Osteocyte (in vitro differentiated cells): ENCODE data around the gene ZFY. TPM values are rescaled to one million over a fixed set of nuclear protein-coding genes. Genes with fewer than 3 reads are reported as not detected.

Experiments used
- DNase-seq: peaks from one replicate; pipeline ENCODE4 v3.0.0; 2021; ENCODE audit warnings: mixed read lengths; ENCODE audit not compliant: unreplicated experiment; ENCODE audit errors: extremely low spot score
- H3K27ac Mint-ChIP-seq: one replicate; pipeline ENCODE4 v1.8.0; 2021; ENCODE audit warnings: mild to moderate bottlenecking, mixed read lengths; ENCODE audit not compliant: unreplicated experiment
- H3K27me3 Mint-ChIP-seq: one replicate; pipeline ENCODE4 v1.8.0; 2021; ENCODE audit warnings: mixed read lengths; ENCODE audit not compliant: unreplicated experiment
- H3K36me3 Mint-ChIP-seq: one replicate; pipeline ENCODE4 v1.8.0; 2021; ENCODE audit warnings: mixed read lengths; ENCODE audit not compliant: unreplicated experiment
- H3K4me1 Mint-ChIP-seq: one replicate; pipeline ENCODE4 v1.8.0; 2021; ENCODE audit warnings: mixed read lengths; ENCODE audit not compliant: unreplicated experiment
- H3K4me3 Mint-ChIP-seq: one replicate; pipeline ENCODE4 v1.8.0; 2021; ENCODE audit warnings: mild to moderate bottlenecking, moderate library complexity, mixed read lengths; ENCODE audit not compliant: unreplicated experiment
- H3K9me3 Mint-ChIP-seq: one replicate; pipeline ENCODE4 v1.8.0; 2021; ENCODE audit warnings: mixed read lengths; ENCODE audit not compliant: unreplicated experiment
- CTCF ChIP-seq: fragments of 200-600 bp; sonication (generic); IDR thresholded peaks from 2 replicates; pipeline ENCODE4 v1.5.0; 2021; ENCODE audit warnings: antibody characterized with exemption, mild to moderate bottlenecking, moderate library complexity
- total RNA-seq: library from RNA; stranded (reverse); gene quantifications from 2 replicates; pipeline ENCODE4 v1.2.1, GENCODE V29; 2021

ZFY gene
- total RNA-seq, 1 donor from 2014 or later: not detected

GRCh38 chrY:2954735-2955134 is 19.6 kb downstream of the ZFY start:
- H3K27me3 Mint-ChIP-seq: no peaks in the 10 kb centered on the region
- no peaks in the 10 kb centered on the region for H3K4me1 Mint-ChIP-seq
- DNase-seq: no peak
- no peaks in the 10 kb centered on the region for H3K36me3 Mint-ChIP-seq
- no peak for TF ChIP-seq CTCF
- no peaks in the 10 kb centered on the region for H3K9me3 Mint-ChIP-seq
- no peak overlapping the region for H3K27ac Mint-ChIP-seq
- H3K4me3 Mint-ChIP-seq: no peak overlapping the region

GRCh38 chrY:2955561-2955960 is 20.4 kb downstream of the ZFY start:
- Mint-ChIP-seq H3K27me3 (no peaks in the 10 kb centered on the region), H3K9me3 (no peaks in the 10 kb centered on the region)

GRCh38 chrY:2962061-2962460 is 26.9 kb downstream of the ZFY start:
- Mint-ChIP-seq H3K36me3 (no peaks in the 10 kb centered on the region), H3K27me3 (no peaks in the 10 kb centered on the region), H3K4me3 (no peak overlapping the region), H3K27ac (no peak overlapping the region), H3K9me3 (no peaks in the 10 kb centered on the region), H3K4me1 (no peaks in the 10 kb centered on the region)
- no peak for TF ChIP-seq CTCF
- DNase-seq: no peak

More at GRCh38 chrY:2955561-2955960, 20.4 kb downstream of the ZFY start:
- Mint-ChIP-seq H3K36me3 (no peaks in the 10 kb centered on the region), H3K4me3 (no peak overlapping the region), H3K4me1 (no peaks in the 10 kb centered on the region), H3K27ac (no peak overlapping the region)
- DNase-seq: no peak
- TF ChIP-seq CTCF: no peak

- H3K4me3 Mint-ChIP-seq: no peak overlapping the region
- DNase-seq: no peak
These were observed 29.6 kb downstream of the ZFY start for GRCh38 chrY:2964814-2965213.

GRCh38 chrY:2965629-2966028 is 30.4 kb downstream of the ZFY start:
- no peak for DNase-seq
- Mint-ChIP-seq H3K27ac (no peak overlapping the region), H3K4me1 (no peaks in the 10 kb centered on the region), H3K36me3 (no peaks in the 10 kb centered on the region), H3K4me3 (no peak overlapping the region), H3K27me3 (no peaks in the 10 kb centered on the region), H3K9me3 (no peaks in the 10 kb centered on the region)
- no peak for TF ChIP-seq CTCF

More at GRCh38 chrY:2964814-2965213, 29.6 kb downstream of the ZFY start:
- TF ChIP-seq CTCF: no peak
- no peaks in the 10 kb centered on the region for H3K4me1 Mint-ChIP-seq
- H3K27ac Mint-ChIP-seq: no peak overlapping the region
- H3K9me3 Mint-ChIP-seq: no peaks in the 10 kb centered on the region
- H3K36me3 Mint-ChIP-seq: no peaks in the 10 kb centered on the region
- no peaks in the 10 kb centered on the region for H3K27me3 Mint-ChIP-seq
